HL-60 (cell line): ENCODE results near the gene COQ2.
"Not testable (repeated sequence)": the region's sequence is repeated elsewhere in the genome, so short reads cannot be mapped to it uniquely, and the experiment has no call there.

Source experiments
- DNase-seq, 2 experiments: peaks; one replicate each; pipeline ENCODE4 v3.0.0-alpha.2; 2010 to 2020; ENCODE audit warnings: low read depth in 1 of 2, low spot score in 1 of 2
- H3K27ac ChIP-seq: fragments of 250-450 bp; sonication (Bioruptor Pico); replicated peaks from 2 replicates; pipeline ENCODE4 v1.5.1; 2020; ENCODE audit warnings: mild to moderate bottlenecking, moderate library complexity
- H3K27me3 ChIP-seq: fragments of 250-450 bp; sonication (Bioruptor Pico); 2 replicates; pipeline ENCODE4 v1.5.1; 2021; ENCODE audit warnings: mild to moderate bottlenecking, moderate library complexity; ENCODE audit not compliant: insufficient read depth, poor library complexity, severe bottlenecking
- H3K4me3 ChIP-seq: replicated peaks from 2 replicates; pipeline ENCODE4 v1.5.1; 2011; ENCODE audit warnings: mild to moderate bottlenecking, control low read depth, low read length; ENCODE audit not compliant: insufficient read depth
- CTCF ChIP-seq: IDR thresholded peaks from one replicate; pipeline ENCODE4 v1.5.1; 2011; ENCODE audit warnings: low read length, control low read depth, inconsistent platforms; ENCODE audit not compliant: insufficient read depth
- GABPA ChIP-seq: IDR thresholded peaks from 2 replicates; pipeline ENCODE4 v1.6.1; 2012; ENCODE audit warnings: low read depth
- POLR2AphosphoS5 ChIP-seq: IDR thresholded peaks from 2 replicates; pipeline ENCODE4 v1.6.1; 2012; ENCODE audit warnings: low read depth
- SPI1 ChIP-seq: IDR thresholded peaks from 2 replicates; pipeline ENCODE4 v1.6.1; 2012; ENCODE audit warnings: low read depth, mild to moderate bottlenecking, borderline replicate concordance
- TF ChIP-seq, protein P1 (sequence below): IDR thresholded peaks from 2 replicates; pipeline ENCODE4 v1.6.1; 2012; ENCODE audit warnings: low read depth; ENCODE audit not compliant: insufficient replicate concordance

The COQ2 gene

GRCh38 chr4:83238393-83239248 is 46.0 kb downstream of the COQ2 start:
- Histone ChIP-seq H3K4me3 (no peak overlapping the region), H3K27me3 (no peaks in the 10 kb centered on the region), H3K27ac (no peak overlapping the region; the same call in 1 of the 2 replicates)
- TF ChIP-seq CTCF: no peak
- TF ChIP-seq, protein P1, sequence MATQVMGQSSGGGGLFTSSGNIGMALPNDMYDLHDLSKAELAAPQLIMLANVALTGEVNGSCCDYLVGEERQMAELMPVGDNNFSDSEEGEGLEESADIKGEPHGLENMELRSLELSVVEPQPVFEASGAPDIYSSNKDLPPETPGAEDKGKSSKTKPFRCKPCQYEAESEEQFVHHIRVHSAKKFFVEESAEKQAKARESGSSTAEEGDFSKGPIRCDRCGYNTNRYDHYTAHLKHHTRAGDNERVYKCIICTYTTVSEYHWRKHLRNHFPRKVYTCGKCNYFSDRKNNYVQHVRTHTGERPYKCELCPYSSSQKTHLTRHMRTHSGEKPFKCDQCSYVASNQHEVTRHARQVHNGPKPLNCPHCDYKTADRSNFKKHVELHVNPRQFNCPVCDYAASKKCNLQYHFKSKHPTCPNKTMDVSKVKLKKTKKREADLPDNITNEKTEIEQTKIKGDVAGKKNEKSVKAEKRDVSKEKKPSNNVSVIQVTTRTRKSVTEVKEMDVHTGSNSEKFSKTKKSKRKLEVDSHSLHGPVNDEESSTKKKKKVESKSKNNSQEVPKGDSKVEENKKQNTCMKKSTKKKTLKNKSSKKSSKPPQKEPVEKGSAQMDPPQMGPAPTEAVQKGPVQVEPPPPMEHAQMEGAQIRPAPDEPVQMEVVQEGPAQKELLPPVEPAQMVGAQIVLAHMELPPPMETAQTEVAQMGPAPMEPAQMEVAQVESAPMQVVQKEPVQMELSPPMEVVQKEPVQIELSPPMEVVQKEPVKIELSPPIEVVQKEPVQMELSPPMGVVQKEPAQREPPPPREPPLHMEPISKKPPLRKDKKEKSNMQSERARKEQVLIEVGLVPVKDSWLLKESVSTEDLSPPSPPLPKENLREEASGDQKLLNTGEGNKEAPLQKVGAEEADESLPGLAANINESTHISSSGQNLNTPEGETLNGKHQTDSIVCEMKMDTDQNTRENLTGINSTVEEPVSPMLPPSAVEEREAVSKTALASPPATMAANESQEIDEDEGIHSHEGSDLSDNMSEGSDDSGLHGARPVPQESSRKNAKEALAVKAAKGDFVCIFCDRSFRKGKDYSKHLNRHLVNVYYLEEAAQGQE: no peak
- TF ChIP-seq GABPA: no peak
- no peak for DNase-seq

DNA sequence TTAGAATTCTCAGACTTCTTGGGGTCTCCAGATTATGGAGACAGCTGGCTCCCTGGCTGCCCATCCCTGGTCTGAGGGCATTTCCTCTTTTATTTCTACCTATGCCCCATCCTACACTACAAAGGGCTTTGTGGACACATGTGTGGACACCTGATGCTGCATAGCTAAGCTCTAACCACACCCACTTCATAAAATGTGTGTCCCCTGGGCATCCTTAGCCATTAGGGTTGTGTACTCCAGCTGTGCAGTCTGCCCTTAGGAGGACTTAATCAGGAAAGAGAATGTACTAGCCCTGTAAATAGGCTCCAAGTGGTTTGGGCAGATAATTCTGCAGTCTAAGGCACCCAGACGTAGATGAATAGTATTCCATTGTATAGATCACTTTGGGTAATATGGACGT is 47.0 kb downstream of the COQ2 start:
- DNase-seq: no peak
- TF ChIP-seq POLR2AphosphoS5: no peak
- TF ChIP-seq SPI1: no peak
- TF ChIP-seq GABPA: no peak
- TF ChIP-seq CTCF: no peak
- TF ChIP-seq, protein P1: no peak
- H3K27me3 ChIP-seq: no peaks in the 10 kb centered on the region
- no peak overlapping the region for H3K4me3 ChIP-seq
- no peak overlapping the region for H3K27ac ChIP-seq

GRCh38 chr4:83235645-83236133 is 48.9 kb downstream of the COQ2 start:
- H3K27ac ChIP-seq, H3K4me3 ChIP-seq, H3K27me3 ChIP-seq, DNase-seq: not testable (repeated sequence)

DNA sequence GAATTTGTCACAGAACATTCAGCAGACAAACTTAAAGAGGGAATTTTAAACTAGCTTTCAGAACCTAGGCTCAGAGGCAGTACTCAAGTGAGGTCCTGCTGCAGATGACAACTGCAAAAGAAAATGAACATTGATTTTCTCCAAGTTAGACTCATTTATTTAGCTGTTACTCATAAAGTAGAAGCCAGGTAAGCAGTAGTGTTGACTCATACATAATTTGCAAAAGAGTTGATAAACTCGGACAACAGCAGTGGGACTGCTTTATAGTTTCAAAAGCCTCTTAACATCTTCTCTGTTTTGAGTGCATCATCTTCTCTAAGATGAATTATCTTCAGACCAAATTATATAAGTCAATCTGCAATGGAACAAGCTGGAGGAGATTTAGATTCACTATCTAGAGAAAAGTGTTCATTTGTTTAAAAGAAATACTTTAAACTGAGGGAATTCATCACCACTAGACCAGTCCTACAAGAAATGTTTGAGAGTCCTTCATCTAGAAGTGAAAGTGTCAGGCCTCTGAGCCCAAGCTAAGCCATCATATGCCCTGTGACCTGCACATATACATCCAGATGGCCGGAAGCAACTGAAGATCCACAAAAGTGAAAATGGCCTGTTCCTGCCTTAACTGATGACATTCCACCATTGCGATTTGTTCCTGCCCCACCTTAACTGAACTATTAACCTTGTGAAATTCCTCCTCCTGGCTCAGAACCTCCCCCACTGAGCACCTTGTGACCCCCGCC is 49.5 kb downstream of the COQ2 start:
- TF ChIP-seq CTCF: no peak
- no peak for TF ChIP-seq SPI1
- no peak for TF ChIP-seq POLR2AphosphoS5
- Histone ChIP-seq H3K4me3 (no peak overlapping the region), H3K27me3 (no peaks in the 10 kb centered on the region), H3K27ac (no peak overlapping the region)
- DNase-seq: no peak

- H3K27me3 ChIP-seq, H3K4me3 ChIP-seq, H3K27ac ChIP-seq, DNase-seq: not testable (repeated sequence)
Observed at GRCh38 chr4:83234387-83234786, 50.2 kb downstream of the COQ2 start.
